ENCODE results near the gene SHANK3. TPM values are rescaled to one million over a fixed set of nuclear protein-coding genes. Genes with fewer than 3 reads are reported as not detected.
A peak's percentile ranks its signal among the peaks of the same experiment; 100 is the strongest.

SHANK3 gene
- total and polyA plus RNA-seq, 12 donors = 14.3 to 59.8 (median 24.7) TPM

DNA sequence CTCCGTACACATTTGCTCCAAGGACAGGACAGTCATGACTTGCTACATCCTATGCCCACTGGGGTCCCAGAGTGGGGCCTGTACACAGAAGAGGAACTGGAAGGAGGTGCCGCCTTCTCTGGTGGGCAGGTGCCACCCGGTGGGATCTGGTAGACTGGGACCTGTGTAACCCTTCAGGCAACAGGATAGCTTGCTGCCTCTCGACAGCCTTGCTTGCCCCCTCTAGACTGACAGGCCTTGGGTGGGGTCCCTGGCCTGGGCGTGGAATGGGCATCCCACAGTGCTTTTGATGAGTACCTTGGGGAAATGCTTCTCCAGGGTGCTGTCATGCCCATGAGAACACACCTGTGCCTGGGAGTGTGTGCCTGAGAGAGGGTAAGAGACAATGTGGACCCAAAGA lies 15.8 kb downstream of the SHANK3 start:
- ATAC-seq (peak in 4 of 8 donors; percentile 9 to 36 (median 30)), DNase-seq (no peak)
- no peak overlapping the region for H3K4me3 ChIP-seq
- 78 to 81% methylated on average over 5 of the region's 5 CpGs for WGBS, 2 donors
- peaks cover 0 to 29% (median 4%) of the 10 kb centered on the region in 7 donors for H3K27me3 ChIP-seq
- H3K4me1 ChIP-seq = peaks cover 5 to 71% (median 27%) of the 10 kb centered on the region in 9 donors
- no peak overlapping the region for H3K27ac ChIP-seq
- H3K36me3 ChIP-seq = peaks cover 0 to 27% (median 4%) of the 10 kb centered on the region in 9 donors
- H3K9me3 ChIP-seq = peaks cover 0 to 6% (median 0%) of the 10 kb centered on the region in 11 donors
- intact Hi-C loops (cut with DNase I) = no loop called here
- TF ChIP-seq, protein P1, sequence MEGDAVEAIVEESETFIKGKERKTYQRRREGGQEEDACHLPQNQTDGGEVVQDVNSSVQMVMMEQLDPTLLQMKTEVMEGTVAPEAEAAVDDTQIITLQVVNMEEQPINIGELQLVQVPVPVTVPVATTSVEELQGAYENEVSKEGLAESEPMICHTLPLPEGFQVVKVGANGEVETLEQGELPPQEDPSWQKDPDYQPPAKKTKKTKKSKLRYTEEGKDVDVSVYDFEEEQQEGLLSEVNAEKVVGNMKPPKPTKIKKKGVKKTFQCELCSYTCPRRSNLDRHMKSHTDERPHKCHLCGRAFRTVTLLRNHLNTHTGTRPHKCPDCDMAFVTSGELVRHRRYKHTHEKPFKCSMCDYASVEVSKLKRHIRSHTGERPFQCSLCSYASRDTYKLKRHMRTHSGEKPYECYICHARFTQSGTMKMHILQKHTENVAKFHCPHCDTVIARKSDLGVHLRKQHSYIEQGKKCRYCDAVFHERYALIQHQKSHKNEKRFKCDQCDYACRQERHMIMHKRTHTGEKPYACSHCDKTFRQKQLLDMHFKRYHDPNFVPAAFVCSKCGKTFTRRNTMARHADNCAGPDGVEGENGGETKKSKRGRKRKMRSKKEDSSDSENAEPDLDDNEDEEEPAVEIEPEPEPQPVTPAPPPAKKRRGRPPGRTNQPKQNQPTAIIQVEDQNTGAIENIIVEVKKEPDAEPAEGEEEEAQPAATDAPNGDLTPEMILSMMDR (IDR thresholded peaks at IDR 0.05) = no peak

GRCh38 chr22:50691521-50691920 lies 18.9 kb downstream of the SHANK3 start:
- H3K4me1 ChIP-seq = peaks cover 2 to 88% (median 35%) of the 10 kb centered on the region in 9 donors
- DNase-seq = peak in 1 of 2 donors; percentile 4
- ATAC-seq = no peak
- H3K36me3 ChIP-seq = peaks cover 0 to 50% (median 0%) of the 10 kb centered on the region in 9 donors
- H3K4me3 ChIP-seq = no peak overlapping the region
- WGBS, 2 donors = 10 to 16% methylated on average over 2 of the region's 2 CpGs
- H3K27ac ChIP-seq = peak overlapping the region in 1 of 10 donors; percentile 15
- peaks cover 0 to 17% (median 0%) of the 10 kb centered on the region in 7 donors for H3K27me3 ChIP-seq
- H3K9me3 ChIP-seq = peaks cover 0 to 6% (median 0%) of the 10 kb centered on the region in 11 donors
- TF ChIP-seq, protein P1 (IDR thresholded peaks at IDR 0.05) = peak in 7 of 9 donors; percentile 29 to 57 (median 37)
- intact Hi-C loops (cut with DNase I) = loop anchor here in 4 of 10 donors (5.0 kb wide), 3 partner anchors 49 to 64 kb away; partner anchors contain the start of gene ARSA (in 2 of the 4)

DNA sequence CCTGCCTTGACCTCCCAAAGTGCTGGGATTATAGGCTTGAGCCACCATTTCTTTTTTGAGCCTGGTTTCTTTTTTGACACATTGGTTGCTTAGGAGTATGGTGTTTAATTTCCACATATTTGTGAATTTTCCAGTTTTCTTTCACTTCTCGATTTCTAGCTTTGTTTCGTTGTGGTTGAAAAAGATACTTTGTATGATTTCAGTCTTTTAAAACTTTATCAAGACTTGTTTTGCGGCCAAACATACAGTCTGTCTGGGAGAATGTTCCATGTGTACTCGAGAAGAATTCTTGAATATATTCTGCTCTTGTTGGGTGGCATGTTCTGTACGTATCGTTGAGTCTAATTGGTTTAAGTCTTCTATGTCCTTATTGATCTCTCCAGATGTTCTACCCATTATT lies 20.8 kb downstream of the SHANK3 start:
- intact Hi-C loops (cut with DNase I) = loop anchor here in 4 of 10 donors (5.0 kb wide), 3 partner anchors 51 to 66 kb away; partner anchors contain the start of gene ARSA (in 2 of the 4)
- H3K4me3 ChIP-seq = no peak overlapping the region
- H3K4me1 ChIP-seq = peaks cover 12 to 86% (median 39%) of the 10 kb centered on the region in 9 donors
- peaks cover 0 to 6% (median 0%) of the 10 kb centered on the region in 11 donors for H3K9me3 ChIP-seq
- TF ChIP-seq, protein P1 (IDR thresholded peaks at IDR 0.05) = no peak
- H3K36me3 ChIP-seq = peaks cover 0 to 49% (median 0%) of the 10 kb centered on the region in 9 donors
- DNase-seq = no peak
- no peak for ATAC-seq
- 79 to 85% methylated on average over 6 of the region's 6 CpGs for WGBS, 2 donors
- H3K27ac ChIP-seq = no peak overlapping the region
- H3K27me3 ChIP-seq = peaks cover 0 to 2% (median 0%) of the 10 kb centered on the region in 7 donors

DNA sequence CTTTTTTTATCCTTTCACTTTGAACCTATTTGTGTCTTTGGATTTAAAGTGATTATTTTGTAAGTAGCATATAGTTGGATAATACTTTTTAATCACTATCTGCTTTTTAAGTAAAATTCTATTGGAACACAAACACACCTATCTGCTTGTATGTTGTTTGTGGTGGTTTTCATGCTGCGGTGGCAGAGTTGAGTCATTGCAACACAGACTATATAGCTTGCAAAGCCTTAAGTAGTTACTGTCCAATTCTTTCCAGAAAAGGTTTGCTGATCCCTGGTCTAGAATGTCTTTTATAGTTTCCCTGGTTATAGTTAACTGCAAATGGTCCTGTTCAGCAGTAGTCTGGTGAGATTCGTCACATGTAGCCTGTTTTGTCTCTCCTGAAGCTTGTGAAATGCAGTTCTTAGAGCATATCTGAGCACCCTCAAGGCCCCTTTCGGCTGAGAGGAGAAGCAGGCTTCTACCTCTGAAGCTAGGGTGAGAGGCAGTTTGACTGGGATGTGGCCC lies 21.5 kb downstream of the SHANK3 start:
- whole genome bisulfite sequencing, 2 donors = 67 to 75% methylated on average over 3 of the region's 3 CpGs
- H3K27ac ChIP-seq = peak overlapping the region in 2 of 10 donors; percentile 4 to 31
- intact Hi-C loops (cut with DNase I) = loop anchor here in 4 of 10 donors (5.0 kb wide), 3 partner anchors 52 to 67 kb away; partner anchors contain the start of gene ARSA (in 2 of the 4)
- H3K4me1 ChIP-seq = peaks cover 12 to 91% (median 43%) of the 10 kb centered on the region in 9 donors
- no peak overlapping the region for H3K4me3 ChIP-seq
- TF ChIP-seq, protein P1 (IDR thresholded peaks at IDR 0.05) = no peak
- DNase-seq (no peak), ATAC-seq (no peak)
- peaks cover 0 to 52% (median 0%) of the 10 kb centered on the region in 9 donors for H3K36me3 ChIP-seq
- H3K27me3 ChIP-seq = no peaks in the 10 kb centered on the region
- peaks cover 0 to 6% (median 0%) of the 10 kb centered on the region in 11 donors for H3K9me3 ChIP-seq

Data from heart right ventricle (tissue), 16 donors.